Measurements from ENCODE around the gene KIF18A.

DNA sequence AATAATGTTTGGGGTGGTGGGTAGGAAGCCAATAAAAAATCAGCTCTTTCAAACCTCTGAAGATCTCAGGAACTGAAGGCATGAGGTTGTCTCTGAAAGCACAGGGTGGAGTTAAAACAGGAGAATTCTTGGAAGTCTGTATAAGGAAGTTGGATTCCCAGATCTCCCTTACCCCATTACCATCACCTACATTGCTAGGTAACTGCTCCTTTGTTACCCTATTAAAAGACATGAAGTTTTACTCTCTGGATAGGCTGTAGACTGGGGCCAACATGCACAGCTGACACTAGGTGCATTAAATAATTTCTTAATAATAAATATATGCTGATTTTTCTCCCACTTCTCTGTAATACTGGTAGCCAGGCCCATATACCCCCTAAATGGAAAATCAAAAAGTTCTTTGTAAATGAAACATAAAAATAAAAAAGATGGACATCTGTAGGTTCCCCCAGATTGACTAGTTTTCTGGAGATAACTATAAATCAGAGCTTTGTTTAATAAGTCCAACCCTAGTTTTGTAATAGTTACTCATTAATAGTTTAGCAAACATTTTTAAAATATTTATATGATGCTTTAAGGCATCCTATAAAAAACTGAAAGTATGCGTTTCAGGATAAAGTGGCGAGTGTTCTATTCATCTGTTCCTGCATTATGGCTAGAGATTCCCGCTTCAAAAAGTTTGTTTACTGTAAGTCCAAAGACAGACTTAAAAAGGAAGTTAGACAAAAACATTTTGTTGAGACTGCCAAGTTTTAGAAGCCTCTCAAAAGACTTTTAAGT lies 63.8 kb downstream of the KIF18A start:
- no peak for TF ChIP-seq TAF1 (conservative IDR thresholded peaks at IDR 0.05)
- no peak for TF ChIP-seq CTCF (IDR thresholded peaks at IDR 0.05; ENCODE audit: low read depth, low read length, missing input control)
- TF ChIP-seq, protein P1, sequence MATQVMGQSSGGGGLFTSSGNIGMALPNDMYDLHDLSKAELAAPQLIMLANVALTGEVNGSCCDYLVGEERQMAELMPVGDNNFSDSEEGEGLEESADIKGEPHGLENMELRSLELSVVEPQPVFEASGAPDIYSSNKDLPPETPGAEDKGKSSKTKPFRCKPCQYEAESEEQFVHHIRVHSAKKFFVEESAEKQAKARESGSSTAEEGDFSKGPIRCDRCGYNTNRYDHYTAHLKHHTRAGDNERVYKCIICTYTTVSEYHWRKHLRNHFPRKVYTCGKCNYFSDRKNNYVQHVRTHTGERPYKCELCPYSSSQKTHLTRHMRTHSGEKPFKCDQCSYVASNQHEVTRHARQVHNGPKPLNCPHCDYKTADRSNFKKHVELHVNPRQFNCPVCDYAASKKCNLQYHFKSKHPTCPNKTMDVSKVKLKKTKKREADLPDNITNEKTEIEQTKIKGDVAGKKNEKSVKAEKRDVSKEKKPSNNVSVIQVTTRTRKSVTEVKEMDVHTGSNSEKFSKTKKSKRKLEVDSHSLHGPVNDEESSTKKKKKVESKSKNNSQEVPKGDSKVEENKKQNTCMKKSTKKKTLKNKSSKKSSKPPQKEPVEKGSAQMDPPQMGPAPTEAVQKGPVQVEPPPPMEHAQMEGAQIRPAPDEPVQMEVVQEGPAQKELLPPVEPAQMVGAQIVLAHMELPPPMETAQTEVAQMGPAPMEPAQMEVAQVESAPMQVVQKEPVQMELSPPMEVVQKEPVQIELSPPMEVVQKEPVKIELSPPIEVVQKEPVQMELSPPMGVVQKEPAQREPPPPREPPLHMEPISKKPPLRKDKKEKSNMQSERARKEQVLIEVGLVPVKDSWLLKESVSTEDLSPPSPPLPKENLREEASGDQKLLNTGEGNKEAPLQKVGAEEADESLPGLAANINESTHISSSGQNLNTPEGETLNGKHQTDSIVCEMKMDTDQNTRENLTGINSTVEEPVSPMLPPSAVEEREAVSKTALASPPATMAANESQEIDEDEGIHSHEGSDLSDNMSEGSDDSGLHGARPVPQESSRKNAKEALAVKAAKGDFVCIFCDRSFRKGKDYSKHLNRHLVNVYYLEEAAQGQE (IDR thresholded peaks at IDR 0.05) = no peak
- TF ChIP-seq MAX (IDR thresholded peaks at IDR 0.05) = no peak
- no peak for TF ChIP-seq YY1 (IDR thresholded peaks at IDR 0.05)
- TF ChIP-seq RAD21 (IDR thresholded peaks at IDR 0.05) = no peak
- TF ChIP-seq SP1 (IDR thresholded peaks at IDR 0.05) = no peak
- TF ChIP-seq NR2F2 (IDR thresholded peaks at IDR 0.05) = no peak
- no peak for TF ChIP-seq JUND (IDR thresholded peaks at IDR 0.05)
- TF ChIP-seq RXRA (IDR thresholded peaks at IDR 0.05) = no peak
- TF ChIP-seq, protein P2, sequence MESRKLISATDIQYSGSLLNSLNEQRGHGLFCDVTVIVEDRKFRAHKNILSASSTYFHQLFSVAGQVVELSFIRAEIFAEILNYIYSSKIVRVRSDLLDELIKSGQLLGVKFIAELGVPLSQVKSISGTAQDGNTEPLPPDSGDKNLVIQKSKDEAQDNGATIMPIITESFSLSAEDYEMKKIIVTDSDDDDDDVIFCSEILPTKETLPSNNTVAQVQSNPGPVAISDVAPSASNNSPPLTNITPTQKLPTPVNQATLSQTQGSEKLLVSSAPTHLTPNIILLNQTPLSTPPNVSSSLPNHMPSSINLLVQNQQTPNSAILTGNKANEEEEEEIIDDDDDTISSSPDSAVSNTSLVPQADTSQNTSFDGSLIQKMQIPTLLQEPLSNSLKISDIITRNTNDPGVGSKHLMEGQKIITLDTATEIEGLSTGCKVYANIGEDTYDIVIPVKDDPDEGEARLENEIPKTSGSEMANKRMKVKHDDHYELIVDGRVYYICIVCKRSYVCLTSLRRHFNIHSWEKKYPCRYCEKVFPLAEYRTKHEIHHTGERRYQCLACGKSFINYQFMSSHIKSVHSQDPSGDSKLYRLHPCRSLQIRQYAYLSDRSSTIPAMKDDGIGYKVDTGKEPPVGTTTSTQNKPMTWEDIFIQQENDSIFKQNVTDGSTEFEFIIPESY (IDR thresholded peaks at IDR 0.05) = no peak
